ENCODE measurements around the gene GALNT4.

The GALNT4 gene

GRCh38 chr12:89529738-89530137 lies 5.1 kb upstream of the GALNT4 start:
- no peak for DNase-seq (ENCODE audit: low read depth in 3 of 3)

DNA sequence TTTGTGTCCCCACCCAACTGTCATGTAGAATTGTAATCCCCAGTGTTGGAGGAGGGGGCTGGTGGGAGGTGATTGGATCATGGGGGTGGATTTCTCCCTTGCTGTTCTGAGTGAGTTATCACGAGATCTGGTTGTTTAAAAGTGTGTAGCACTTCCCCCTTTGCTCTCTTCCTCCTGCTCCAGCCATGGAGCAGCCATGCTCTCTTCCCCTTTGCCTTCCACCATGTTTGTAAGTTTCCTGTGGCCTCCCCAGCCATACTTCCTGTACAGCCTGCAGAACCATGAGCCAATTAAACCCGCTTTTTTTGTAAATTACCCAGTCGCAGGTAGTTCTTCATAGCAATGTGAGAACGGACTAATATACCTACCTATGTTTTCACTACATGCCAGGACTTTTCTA lies 3.8 kb upstream of the GALNT4 start:
- DNase-seq (ENCODE audit: low read depth in 3 of 3) = no peak

DNA sequence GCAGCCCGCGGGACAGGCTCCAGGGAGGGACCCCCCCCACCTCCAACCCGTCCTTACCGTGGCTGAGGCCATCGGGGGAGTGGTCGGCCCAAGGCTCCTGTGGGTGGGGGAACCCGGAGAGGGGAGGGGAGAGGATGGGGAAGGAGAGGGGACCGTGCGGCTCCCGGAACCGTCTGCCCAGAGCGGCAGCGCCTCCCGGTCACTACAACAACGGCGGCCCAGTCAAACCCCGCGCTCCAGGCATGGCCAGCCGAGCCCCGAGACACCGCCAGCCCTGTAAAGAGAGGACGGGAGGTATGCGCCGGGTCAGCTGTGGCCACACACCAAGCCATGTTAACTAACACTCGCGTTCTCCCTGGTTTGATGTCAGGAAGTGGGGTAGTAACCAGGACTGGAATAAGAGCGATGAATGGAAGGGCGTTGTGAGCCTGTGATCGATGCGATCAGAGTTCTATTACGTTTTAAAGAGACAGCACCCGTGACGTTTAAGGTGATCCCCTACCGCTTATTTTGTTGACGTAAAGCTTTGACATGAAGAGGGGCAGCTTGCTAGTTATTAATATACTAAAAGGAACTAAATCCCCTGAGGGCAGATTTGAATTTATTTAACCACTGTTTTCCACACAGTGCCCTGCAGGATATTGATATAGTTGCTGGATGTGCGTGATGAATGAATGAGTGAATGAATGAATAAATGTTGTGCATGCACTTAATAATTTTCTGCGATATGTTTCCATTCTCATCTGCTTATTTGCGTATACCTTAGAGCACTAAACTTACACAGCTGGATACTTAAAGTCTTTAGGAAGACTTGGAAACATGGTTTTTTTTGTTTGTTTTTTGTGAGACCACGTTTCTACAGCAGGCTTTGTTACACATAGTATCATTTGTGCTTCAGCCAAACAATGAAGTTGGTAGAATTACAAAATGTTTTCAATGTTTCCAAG lies 1.5 kb upstream of the GALNT4 start, which contains the start of gene POC1B:
Gene POC1B (minus strand): TSS at position 224 of the 947 bp plus-strand sequence. CDS start 152 bp downstream, at position 72.
- peak; percentile 49 to 76 (median 51) for DNase-seq (ENCODE audit: low read depth in 3 of 3)

DNA sequence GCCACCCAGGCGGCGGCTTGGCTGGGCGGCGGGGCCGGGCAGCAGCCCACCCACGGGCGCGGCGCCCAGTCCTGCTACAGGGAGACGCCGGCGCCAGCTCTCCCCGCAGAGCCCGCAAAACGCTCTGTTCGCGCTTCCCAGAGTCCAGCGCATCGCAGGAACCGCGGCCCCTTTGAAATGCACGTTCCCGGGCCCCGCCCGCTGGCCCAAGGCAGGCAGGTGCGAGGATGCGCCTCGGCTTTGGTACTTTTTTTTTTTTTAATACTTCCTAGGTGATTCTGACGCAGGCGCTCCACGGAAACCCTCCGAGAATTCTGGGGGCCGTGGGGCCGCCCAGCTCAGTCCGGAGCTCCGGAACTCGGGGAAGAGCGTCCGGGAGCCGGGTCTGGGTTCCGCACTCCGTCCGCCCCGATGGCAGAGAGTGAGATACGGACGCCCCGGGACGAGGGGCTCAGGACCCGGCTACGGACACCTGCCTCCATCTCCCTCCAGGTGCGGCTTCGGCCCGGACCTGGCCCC lies 768 bp upstream of the GALNT4 start:
- DNase-seq (ENCODE audit: low read depth in 3 of 3) = peak; percentile 2 to 53 (median 14)

DNA sequence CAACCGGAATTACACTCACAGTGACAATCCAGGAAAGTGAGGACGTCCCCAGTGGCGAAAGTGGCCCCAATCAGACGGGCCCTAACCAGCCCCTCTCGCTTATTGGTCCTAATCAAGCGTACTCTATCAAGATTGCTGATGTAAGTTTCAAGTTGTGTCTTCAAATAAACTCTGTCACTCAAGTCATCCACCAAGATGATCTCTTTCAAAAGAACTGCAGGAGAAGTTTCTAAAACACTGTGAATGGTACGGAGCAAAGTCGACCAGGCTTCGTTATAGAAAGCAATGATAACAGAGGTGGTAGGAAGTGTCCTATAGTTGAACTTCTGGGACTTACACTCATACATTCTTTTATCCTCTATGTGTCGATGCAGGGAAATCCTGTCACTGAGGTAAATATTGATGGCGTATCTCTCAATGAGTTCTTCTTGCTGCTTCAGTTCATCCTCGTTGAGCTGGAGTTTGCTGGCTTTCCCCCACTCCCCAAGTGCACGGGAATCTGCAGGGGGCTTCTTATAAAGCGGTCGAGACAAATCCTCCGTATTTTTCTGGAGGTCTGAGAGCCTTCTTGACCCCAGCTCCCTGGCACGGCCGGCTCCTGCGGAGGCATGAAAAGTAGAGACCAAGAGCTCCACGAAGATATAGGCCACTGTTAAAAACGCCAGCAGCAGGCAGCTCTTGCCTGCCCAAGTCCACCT lies 604 bp downstream of the GALNT4 start:
- DNase-seq (ENCODE audit: low read depth in 3 of 3) = no peak

- DNase-seq (ENCODE audit: low read depth in 3 of 3) = no peak
These were observed 1.2 kb downstream of the GALNT4 start for GRCh38 chr12:89523393-89523792.

DNA sequence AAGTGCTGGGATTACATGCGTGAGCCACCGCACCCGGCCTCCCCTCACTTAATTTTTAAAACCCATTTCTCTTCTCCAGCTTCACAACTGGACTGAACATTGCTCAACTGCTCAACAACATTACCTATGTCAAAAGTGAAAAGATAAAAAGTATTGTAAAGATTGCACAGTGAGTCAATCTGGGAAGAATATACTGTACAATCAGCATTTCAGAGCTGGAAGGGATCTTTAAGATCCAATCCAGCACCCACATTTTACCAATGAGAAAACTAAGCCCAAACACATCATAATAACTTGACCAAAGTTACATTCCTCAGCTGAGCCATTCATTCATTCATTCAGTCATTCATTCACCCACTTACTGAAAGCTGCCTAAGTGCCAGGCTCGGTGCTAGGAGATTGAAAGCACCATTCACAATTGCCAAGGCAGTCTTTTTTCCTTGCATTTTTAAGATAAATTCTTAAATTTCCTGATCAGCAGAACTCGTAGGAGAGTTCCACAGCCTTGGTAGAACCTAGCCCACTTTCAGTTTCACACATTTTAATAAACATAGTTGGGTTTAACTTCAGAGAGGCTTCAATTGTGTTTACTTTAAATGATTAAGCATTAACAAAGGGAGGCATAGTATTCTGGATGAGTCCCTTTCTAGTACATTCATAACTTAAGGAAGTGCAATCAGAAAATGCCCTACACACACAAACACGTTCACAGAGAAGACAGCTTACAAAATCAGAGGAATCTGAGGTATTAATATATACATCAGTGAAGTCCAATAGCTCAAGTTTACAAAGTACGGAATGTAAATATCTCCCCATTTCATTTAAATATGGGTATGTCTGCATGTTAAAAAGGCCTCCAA lies 3.0 kb downstream of the GALNT4 start:
- DNase-seq (ENCODE audit: low read depth in 3 of 3) = no peak

GRCh38 chr12:89517720-89518119 lies 6.9 kb downstream of the GALNT4 start:
- no peak for DNase-seq (ENCODE audit: low read depth in 3 of 3)

DNA sequence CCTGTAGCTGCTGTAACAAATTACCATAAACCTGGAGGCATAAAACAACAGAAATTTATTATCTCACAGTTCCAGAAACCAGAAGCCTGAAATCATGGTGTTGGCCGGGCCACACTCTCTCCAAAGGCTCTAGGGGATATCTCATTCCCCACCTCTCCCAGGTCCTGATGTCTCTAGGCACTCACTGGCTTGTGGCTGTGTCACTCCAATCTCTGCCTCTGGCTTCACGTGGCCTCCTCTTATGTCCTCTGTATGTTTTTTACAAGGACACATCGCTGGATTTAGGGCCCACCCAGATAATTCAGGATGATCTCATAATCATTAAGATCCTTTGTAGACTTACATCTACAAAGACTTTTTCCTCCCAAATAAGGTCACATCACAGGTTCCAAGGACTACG lies 8.0 kb downstream of the GALNT4 start:
- DNase-seq (ENCODE audit: low read depth in 3 of 3) = no peak

DNA sequence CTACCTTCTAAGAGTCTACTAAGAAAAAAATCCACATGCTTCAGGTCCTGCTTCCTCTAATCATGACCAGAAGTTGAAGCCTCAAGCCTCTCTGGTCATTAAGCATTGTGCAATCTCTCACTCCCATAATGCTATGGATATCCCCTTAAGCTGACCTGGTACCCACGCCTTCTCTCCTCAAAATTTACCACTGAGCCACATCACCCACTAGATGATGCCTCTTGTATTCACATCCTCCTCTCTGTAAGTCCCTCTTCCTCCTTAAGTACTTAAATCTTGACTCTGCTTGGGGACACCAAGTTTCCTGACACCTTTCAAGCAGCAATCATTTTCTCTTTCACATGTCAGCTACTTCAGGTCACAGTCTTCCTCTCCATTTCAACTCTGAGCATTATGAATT lies 9.8 kb downstream of the GALNT4 start:
- DNase-seq (ENCODE audit: low read depth in 3 of 3) = no peak

GRCh38 chr12:89513544-89513943 lies 11.1 kb downstream of the GALNT4 start:
- no peak for DNase-seq (ENCODE audit: low read depth in 3 of 3)

DNA sequence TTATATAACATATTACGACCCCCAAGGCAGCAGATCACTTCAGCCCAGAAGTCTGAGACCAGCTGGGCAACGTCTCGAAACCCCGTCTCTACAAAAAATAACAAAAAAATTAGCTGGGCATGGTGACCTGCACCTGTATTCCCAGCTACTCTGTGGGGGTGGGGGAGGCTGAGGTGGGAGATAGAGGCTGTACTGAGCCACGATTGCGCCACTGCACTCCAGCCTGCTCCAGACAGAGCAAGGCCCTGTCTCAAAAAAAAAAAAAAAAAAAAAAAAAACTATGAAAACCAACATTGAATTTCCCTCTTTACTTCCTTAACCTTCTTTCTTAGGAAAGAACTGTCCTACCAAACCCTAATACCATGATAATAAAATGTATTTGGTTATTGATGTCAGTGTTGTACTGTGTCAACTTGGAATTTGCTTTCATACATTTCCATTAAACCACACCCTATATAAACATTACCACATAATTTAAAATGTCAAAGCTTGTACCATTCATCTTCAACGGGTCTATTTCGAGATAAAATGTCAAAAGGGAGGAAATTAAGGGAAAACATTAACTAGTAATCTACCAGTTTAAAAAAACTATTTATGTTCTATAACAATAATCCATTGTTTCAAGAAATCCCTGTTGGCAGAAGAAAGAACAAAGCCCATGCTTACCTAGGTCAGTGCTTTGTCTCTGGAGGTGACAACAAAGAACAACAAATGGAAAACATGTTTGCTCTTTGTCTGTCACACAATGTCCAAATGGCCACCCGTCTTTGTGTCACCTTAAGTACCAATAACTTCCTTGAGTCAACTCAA lies 17.4 kb downstream of the GALNT4 start:
- no peak for DNase-seq (ENCODE audit: low read depth in 3 of 3)

DNA sequence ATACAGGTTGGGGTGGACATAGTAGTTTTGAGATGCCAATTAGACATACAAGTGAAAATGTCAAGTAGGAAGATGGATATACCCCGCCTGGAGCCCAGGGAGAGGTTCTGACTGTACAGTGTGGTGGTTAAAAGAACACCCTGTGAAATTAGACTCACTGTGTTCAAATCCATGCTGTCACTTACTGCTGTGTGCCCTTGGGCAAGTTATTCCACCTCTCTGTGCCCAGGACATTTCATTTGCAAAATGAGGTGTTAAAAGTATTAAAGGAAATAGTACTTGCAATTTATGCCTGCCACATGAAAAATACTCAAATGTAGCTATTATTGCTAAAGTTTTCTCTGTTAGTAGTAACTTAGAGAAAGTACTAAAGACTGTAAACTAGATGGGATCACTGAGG lies 18.5 kb downstream of the GALNT4 start:
- no peak for DNase-seq (ENCODE audit: low read depth in 3 of 3)

DNA sequence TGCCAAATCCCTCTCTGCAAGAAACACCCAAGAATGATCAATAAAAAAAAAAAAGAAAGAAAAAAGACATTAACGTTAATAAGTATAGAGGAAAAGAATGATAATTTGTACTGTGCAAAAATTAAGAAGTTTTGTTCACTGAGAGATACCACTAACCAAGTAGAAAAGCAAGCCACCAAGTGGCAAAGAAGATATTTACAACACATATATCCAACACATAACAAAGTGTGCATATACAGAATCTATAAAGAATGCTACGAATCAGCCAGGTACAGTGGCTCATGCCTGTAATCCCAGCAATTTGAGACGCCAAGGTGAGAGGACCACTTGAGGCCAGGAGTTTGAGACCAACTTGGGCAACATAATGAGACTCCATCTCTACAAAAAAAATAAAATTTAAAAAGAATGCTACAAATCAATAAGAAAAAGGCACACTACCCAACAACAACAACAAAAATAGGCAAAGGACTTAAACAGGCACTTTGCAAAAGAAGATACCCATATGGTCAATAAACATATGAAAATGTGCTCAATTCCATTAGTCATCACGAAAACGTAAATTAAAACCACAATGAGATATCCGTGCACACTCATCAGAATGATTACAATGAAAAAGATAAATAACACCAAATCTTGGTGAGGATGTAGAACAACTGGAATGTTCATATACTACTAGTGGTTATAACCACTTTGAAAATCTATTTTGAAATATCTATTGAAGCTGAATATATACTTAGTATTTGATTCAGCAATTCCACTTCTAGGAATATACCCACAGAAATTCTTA lies 19.8 kb downstream of the GALNT4 start:
- no peak for DNase-seq (ENCODE audit: low read depth in 3 of 3)

- DNase-seq (ENCODE audit: low read depth in 3 of 3) = no peak
These were observed 22.8 kb downstream of the GALNT4 start for GRCh38 chr12:89501793-89502192.

DNA sequence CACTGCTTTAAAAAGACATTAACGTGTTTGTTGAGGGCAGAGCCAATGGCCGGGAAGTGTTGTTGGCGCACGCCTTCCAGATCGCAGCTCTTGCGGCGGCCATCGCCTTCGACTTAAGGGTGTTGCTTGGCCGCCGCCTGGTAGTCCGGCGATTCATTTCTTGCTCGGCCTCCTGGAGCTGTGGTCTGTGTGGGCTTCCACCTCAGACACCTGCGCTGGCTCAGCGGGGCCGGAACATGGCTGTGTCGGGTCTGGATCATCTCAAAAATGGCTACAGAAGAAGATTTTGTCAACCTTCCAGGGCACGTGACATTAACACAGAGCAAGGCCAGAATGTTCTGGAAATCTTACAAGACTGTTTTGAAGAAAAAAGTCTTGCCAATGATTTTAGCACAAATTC lies 24.7 kb downstream of the GALNT4 start:
- no peak for DNase-seq (ENCODE audit: low read depth in 3 of 3)

DNA sequence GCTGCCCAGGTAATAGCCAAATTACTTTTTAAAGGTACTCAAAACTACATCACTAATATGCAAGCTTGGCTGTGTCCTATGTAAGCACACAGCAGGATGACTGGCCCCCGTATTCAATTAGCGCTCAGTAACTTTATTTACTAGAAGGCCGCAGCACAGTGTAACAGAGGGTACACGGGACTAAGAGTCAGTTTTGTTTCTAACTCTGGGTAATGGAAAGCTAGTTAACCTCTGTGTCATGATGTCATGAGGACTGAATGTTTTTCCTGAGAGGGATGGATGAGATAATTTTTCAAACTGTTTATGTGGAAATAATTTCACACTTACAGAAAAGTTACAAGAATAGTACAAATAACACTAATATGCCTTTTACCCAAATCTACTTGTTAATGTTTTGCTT lies 27.1 kb downstream of the GALNT4 start:
- DNase-seq (ENCODE audit: low read depth in 3 of 3) = no peak

DNA sequence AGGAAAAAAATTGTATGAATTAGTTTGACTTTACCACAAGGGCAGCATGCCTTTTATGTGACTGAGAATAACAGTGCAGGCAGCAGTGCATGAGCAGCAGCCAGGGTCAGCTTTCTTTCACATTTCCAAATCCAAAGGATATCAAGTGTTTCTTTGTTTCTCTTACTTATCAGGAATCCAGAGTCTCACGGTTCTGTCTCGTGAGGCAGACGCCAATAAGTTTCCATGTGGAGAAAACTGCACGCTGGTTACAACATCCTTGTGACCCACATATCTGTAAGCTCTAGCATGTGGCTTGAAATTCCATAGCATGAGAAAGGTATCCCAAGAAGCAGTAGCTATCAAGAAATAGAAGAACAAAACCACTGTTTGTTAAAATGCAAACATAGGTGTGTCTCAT lies 27.6 kb downstream of the GALNT4 start:
- no peak for DNase-seq (ENCODE audit: low read depth in 3 of 3)

- peak; percentile 5 to 36 (median 26) for DNase-seq (ENCODE audit: low read depth in 3 of 3)
These were observed 30.0 kb downstream of the GALNT4 start for GRCh38 chr12:89494411-89495231.
